GM18868 (cell line): ENCODE data around the gene PCDHGB3.

Experiments used
- ATAC-seq: cut with Tn5 transposase; IDR thresholded peaks from one replicate; pipeline ENCODE4 v1.9.1; 2021; ENCODE audit warnings: mild to moderate bottlenecking, moderate library complexity; ENCODE audit not compliant: unreplicated experiment

The PCDHGB3 gene

GRCh38 chr5:141417494-141418172 is 47.6 kb downstream of the PCDHGB3 start, which contains the start of gene PCDHGB7:
Gene PCDHGB7, plus strand, starts transcription at chr5:141417677. Its CDS starts 183 bp downstream, at chr5:141417860.
- peak; percentile 69 for ATAC-seq

- no peak for ATAC-seq
Measured at GRCh38 chr5:141419074-141419880, 49.2 kb downstream of the PCDHGB3 start.

- ATAC-seq = peak; percentile 65
Measured at GRCh38 chr5:141420855-141421488, 50.9 kb downstream of the PCDHGB3 start, which contains the start of gene PCDHGA11. Gene PCDHGA11, plus strand, starts transcription at chr5:141421051. Its CDS starts 177 bp downstream, at chr5:141421228.

- no peak for ATAC-seq
Measured at GRCh38 chr5:141421489-141421855, 51.4 kb downstream of the PCDHGB3 start.
